Stimulated activated CD4-positive, alpha-beta T cell treated with anti-CD3 and anti-CD28 coated beads, Interleukin-2, amount 100 ng/mL, for 4 hours (primary cell): ENCODE measurements around the gene PRKCD.
A peak's percentile ranks its signal among the peaks of the same experiment; 100 is the strongest.

ENCODE experiments used
- DNase-seq: peaks from one replicate; pipeline ENCODE4 v3.0.0-alpha.2; 2020; ENCODE audit warnings: low read depth

PRKCD gene

GRCh38 chr3:53160660-53161449 is at the start of gene PRKCD:
PRKCD (plus strand) TSS chr3:53161209; CDS start chr3:53178423, 17,214 bp downstream.
- peak; percentile 70 for DNase-seq

- DNase-seq = no peak
Observed at GRCh38 chr3:53111822-53112221, 49.2 kb upstream of the PRKCD start.

GRCh38 chr3:53113293-53114010 is 47.6 kb upstream of the PRKCD start:
- no peak for DNase-seq

GRCh38 chr3:53114011-53114400 is 47.0 kb upstream of the PRKCD start:
- DNase-seq = peak; percentile 74

GRCh38 chr3:53114412-53115074 is 46.5 kb upstream of the PRKCD start:
- DNase-seq = no peak

GRCh38 chr3:53116956-53117355 is 44.1 kb upstream of the PRKCD start:
- no peak for DNase-seq

- DNase-seq = no peak
Observed at GRCh38 chr3:53120336-53120735, 40.7 kb upstream of the PRKCD start.

- DNase-seq = no peak
Observed at GRCh38 chr3:53122255-53122932, 38.6 kb upstream of the PRKCD start.

- no peak for DNase-seq
Observed at GRCh38 chr3:53122933-53123305, 38.1 kb upstream of the PRKCD start.

GRCh38 chr3:53123510-53123909 is 37.5 kb upstream of the PRKCD start:
- DNase-seq = no peak

GRCh38 chr3:53123953-53124352 is 37.1 kb upstream of the PRKCD start:
- no peak for DNase-seq

- no peak for DNase-seq
Observed at GRCh38 chr3:53126601-53127000, 34.4 kb upstream of the PRKCD start.

GRCh38 chr3:53129344-53129743 is 31.7 kb upstream of the PRKCD start:
- no peak for DNase-seq

- peak; percentile 95 for DNase-seq
Observed at GRCh38 chr3:53130179-53131061, 30.6 kb upstream of the PRKCD start, which contains the start of gene RFT1. RFT1 (minus strand) TSS chr3:53130435; CDS start chr3:53130400, 35 bp downstream.

- no peak for DNase-seq
Observed at GRCh38 chr3:53131096-53131495, 29.9 kb upstream of the PRKCD start.

- DNase-seq = no peak
Observed at GRCh38 chr3:53132347-53132746, 28.7 kb upstream of the PRKCD start.

- DNase-seq = peak; percentile 36
Observed at GRCh38 chr3:53134631-53135232, 26.3 kb upstream of the PRKCD start.

- no peak for DNase-seq
Observed at GRCh38 chr3:53137221-53137620, 23.8 kb upstream of the PRKCD start.

- DNase-seq = no peak
Observed at GRCh38 chr3:53137835-53138446, 23.1 kb upstream of the PRKCD start.
